RPMI8226 (cell line): ENCODE measurements around the gene KLHL18.
A peak's percentile ranks its signal among the peaks of the same experiment; 100 is the strongest.
"Not testable (repeated sequence)": the region's sequence is repeated elsewhere in the genome, so short reads cannot be mapped to it uniquely, and the experiment has no call there.

Source experiments
- DNase-seq: peaks from one replicate; pipeline ENCODE4 v3.0.0-alpha.2; 2015

Gene KLHL18

DNA sequence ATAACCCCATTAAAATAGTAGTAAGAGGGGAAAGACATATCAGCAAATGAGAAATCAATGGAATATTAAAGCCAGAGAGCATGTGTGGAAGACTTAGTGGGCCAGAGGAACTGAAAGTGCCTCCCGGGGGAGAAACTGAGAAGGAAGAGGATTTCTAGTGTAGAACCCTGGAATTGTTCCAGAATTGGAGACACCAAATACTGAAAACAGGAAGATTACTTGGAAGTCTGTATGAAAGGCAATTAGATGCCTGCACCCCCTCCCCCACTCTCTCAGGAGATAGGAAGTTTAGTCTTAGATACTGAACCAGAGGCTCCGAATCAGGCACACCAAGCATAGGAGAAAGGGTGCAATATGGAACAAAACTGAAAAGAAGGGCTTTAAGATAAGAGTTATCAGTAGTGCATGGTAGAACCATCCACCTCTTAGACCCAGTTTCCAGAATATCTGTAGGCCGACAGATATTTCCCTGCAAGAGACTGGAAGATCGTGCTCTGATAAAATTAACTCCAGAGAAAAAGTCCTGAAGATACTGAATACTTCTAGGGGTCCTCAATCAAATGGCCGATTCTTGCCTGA lies 32.4 kb downstream of the KLHL18 start:
- DNase-seq, result no peak

DNA sequence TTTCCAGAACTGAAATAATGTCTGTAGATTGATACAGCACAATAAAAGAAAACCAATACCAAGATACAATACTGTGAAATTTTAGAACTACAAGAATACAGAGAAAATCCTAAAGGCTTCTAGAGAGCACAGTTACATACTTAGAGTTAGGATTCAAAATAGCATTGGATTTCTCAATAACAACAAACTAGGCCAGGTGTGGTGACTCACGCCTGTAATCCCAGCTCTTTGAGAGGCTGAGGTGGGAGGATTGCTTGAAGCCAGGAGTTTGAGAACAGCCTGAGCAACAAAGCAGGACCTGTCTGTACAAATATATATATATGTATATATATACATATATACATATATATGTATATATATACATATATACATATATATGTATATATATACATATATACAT lies 33.4 kb downstream of the KLHL18 start:
- not testable (repeated sequence) for DNase-seq

DNA sequence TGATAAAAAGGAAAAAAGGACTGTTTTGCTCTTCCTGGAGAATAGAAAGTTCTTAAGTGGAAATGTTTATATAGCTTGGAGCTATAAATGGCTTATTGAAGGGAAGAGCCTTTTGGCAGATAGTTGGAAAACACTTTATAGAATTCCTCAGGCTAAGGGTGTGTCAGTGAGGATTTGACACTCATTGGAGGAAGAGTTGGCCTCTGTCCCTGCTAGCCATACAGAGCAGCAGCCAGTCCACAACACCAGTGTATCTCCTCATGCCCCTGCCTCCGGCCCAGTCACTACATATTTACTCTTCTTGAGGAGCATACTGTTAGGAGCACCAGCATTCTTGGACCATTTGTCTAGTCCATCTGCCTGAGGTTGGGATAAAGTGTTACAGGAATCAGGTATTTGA lies 36.2 kb downstream of the KLHL18 start:
- DNase-seq, result no peak

DNA sequence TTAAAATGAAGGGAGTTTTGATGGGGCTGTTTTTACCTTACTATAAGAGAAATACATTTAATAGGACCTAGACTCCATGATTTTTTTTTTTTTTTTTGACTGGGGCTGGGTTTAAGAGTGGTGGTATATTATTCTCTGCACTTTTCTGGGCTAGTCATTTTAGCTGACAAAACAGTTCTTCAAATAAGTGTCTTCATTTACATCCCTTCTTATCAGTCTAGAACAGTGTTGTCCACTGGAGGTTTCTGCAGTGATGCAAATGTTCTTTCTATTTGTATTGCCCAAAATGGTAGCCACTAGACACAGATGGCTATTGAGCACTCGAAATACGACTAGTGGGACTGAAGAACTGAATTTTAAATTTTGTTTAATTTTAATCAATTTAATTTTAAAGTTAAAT lies 37.2 kb downstream of the KLHL18 start:
- DNase-seq, result no peak

DNA sequence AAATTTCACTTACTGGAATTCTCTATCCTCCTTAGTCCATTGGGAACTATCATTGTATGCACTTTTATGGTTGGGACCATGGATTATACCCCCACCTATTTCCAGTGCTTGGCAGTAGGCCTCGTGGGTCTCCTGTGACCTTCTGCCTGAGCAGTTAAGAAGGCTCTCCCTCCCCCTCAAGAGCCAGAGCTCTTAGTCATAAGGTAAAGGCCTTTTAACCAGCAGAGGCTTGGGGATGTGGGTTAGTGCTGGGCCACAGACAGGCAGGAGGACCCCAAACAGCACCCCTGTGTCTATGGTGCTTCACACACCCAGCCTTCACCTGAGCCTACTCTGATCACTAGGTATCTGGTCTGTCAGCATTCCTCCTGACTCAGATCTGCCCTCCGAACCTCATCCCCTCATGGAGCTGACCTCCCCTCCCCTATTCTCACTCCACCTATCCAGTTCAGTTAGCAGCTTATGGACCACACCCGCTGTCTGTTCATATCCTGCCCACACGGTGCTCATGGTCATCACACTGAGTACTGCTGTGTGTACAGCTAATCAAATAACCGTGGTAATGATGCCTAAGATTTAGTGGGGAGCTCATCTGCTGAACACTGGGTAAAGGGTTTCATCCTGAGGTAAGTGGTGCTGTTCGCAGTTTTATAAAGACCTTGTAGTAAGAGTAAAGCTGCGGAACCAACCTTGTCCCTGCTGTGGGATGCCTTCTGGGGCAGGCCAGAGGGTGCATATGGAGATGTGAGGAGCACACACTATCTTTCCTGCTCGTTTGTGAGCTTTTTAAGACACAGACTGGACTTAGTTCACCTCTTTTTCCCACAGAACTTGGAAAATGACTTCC lies 40.9 kb downstream of the KLHL18 start:
- no peak for DNase-seq

DNA sequence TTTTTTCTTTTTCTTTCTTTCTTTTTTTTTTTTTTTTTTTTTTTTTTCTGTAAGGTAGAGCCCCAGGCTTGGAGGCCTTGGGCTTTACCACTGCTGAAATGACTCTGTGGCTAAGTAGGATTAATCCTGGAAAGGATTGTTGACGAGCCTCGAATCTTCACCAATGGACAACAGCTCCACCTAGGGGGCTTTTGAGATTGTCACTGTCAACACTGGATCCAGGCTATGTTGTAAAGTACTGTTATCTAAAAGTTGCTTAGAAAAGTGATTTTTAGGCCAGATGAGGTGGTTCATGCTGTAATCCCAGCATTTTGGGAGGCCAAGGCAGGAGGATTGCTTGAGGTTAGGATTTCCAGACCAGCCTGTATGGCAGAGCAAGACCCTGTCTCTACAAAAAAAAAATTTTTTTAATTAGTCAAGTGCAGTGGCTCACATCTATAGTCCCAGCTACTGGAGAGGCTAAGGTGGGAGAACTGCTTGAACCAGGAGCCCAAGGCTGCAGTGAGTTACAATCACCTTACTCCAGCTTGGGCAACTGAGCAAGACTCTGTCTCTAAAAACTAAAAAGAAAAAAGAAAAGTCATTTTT lies 41.6 kb downstream of the KLHL18 start:
- DNase-seq, result peak; percentile 69

DNA sequence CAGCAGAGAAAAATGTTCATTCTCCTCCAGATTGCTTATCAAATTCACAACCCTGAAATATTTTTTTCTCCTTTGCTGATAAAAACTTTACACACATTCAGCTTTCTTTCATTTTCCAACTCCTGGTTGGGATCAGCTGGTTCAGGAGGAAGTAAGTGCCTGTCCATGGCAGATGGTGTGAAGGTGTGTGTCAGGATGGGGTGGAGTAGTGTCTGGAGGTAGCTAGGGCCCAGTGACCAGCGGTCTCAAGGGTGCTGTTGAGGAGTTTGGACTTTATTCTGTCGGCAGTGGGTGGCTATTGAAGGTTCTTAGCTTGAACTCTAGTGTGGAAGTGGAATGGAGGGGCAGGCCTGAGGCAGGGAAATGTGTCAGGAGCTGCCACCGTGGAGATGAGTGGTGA lies 51.2 kb downstream of the KLHL18 start:
- no peak for DNase-seq

DNA sequence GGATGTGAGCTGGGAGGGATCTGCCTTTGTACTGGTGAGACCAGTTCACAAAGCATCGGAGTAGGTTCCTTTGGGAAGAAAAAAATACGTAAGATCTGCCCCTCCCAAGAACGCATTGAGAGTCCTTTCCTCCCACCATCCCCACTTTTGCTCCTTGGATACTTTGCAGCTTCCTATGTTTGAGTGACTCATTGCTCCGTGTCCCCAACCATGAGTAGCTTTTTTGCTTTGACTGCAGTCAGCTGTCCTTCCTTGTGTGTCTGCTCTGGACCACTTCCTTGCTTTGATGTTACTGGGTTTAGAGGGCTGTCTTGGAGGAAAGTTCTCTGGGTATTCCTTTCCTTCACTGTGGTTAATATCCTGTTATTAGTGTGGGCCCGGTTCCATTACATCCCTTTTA lies 54.9 kb downstream of the KLHL18 start:
- DNase-seq, result no peak

DNA sequence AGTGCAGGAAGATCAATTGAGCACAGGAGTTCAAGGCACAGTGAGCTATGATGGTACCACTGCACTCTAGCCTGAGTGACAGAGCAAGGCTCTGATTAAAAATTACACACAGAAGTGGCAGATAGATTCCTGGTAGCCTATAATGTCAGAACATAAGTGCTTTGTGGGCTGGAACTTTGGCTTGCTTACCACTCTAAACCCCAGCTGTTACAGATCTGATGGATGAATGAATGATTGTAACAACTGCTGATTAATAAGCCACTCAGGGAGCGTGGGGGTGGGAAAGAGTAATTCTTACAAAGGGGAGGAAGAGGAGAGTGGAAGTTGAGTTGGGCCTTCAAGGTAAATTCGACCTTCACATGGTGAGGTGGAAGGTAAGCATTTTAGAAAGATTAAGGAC lies 57.2 kb downstream of the KLHL18 start:
- no peak for DNase-seq

DNA sequence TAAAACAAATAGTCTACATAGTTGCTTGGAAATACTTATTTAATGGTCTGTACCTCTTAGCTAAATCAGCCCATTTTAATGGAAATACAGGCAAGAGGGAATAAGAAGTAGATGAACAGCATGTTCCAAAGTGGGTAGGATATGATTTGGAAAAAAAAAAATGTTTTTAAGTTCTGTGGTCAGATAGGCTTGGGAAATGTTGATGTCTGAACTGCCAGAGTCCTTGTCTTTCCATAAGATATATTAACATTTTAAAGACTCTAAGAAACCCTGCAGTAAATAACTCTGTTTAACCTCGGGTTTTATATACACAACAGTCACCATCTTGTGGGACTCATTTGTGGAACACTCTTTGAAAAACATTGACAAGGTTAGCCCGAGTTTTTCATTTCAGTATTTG lies 58.1 kb downstream of the KLHL18 start:
- DNase-seq, result no peak

DNA sequence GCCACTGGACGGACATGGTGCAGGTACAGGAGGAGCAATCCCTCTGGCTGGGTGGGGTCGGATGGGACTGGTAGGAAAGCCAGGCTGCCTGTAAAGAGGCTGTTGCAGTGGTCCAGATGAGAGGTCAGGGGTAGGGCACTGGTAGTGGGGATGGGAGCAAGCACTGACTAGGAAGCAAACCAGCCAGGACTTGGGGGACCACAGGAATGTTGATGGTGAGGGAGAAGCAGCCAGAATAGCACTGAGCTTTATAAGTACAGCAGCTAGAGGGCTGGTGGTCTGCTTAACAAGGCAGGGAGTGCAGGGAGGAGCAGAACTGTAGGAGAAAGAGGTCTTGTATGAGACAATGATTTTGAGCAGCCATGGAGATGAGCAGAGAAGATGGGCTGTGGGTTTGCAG lies 59.4 kb downstream of the KLHL18 start:
- no peak for DNase-seq

DNA sequence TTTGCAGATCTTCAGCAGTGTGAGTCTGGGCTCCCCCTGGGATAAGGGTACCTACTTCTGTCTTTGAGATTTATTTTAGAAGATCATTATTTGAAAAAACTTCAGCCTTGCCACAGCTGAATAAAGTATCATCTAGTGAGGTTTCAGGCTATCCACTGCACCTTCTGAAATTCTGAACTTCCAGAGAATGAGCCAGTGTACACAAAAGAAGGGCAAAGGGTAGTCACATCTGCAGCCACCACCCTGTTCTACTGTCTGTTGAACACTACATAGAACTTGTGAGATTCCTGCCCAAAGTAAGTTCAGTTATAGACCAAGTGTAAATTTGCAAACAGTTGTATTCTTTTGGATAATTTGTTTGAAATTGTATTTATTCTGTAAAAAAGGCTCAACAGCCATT lies 60.1 kb downstream of the KLHL18 start:
- no peak for DNase-seq

DNA sequence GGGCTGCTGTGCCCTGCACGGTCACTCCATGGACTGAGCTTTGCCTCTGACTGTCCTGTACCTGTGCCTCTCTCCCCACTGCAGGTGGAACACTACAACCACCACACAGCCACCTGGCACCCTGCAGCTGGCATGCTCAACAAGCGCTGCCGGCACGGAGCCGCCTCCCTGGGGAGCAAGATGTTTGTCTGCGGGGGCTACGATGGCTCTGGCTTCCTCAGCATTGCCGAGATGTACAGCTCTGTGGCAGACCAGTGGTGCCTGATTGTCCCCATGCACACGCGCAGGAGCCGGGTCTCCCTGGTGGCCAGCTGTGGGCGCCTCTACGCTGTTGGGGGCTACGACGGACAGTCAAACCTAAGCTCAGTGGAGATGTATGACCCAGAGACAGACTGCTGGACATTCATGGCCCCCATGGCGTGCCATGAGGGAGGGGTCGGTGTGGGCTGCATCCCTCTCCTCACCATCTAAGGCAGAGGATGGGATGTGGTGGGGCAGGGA lies 60.8 kb downstream of the KLHL18 start:
- DNase-seq, result no peak

DNA sequence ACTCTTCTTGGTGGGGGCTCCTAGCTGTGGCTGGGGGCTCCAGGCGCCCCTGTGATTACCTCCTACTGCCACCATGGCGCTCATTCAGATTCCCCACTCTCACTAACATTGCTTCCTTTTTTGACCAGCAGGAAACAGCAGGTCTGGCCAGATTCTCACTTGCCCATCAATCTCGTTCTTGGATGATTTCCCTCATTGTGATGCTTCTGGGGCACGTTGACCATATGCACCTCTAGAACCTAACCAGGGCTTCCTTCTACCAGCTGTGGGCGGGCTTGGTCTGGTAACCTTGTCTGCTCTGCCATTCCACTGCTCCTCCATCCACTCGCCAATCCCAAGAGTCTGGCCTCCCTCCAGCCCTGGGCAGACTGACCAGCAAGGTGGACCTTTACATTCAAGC lies 62.2 kb downstream of the KLHL18 start:
- no peak for DNase-seq

DNA sequence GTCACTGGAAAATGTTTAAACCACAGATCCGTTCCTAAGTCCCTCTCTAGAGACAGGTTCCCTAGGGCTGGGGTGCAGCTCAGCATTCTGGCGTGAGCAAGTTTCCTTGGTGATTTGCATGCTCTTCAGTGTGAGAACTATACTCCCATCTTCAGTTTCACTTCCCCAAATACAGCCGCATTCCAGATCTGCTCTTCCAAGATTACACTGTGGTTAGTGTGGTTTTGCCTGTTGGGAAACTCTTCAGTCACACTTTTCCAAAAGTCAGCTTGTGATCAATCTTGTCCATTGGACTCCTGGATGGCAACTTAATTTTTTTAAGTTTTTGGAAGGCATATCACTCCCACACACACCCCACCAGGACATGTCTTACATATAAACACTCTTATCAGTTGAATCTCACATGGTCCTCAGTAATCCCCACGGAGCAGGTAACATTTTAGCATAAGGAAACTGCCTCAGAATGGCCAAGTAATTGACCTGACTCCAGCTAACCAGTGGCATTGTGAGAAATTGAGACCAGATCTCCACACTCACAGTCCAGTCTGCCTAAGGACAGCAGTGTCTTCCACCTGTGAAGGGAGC lies 64.6 kb downstream of the KLHL18 start:
- peak; percentile 71 for DNase-seq

DNA sequence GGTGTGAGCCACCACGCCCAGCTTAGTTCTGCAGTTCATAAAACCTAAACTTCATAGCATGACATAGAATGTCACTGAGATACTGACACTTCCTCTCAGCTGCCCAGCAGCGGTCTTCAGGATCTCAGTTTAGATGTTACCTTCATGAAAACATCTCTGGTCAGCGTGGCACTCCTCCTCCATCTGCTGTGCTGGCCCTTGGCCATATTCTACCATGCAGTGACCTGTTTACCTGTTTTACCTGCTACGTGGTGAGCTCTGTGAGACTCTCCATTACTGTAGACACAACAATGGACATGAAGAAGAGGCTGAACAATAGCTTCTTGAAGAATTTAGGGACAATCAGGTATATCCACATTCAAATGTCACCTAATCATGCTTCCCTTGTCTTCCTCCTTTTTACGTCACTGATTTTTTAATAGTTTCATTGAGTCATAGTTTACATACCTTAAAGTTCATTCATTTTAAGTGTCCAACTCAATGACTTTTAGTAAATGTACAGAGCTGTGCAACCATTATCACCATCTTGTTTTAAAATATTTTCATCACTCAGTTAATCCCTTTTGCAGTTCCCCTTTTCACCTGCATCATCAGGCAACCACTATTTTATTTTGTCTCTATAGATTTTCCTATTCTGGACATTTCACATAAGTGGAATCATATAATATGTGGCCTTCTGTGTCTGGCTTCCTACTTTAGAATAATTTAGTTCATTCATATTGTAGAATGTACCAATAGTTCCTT lies 65.8 kb downstream of the KLHL18 start:
- no peak for DNase-seq

DNA sequence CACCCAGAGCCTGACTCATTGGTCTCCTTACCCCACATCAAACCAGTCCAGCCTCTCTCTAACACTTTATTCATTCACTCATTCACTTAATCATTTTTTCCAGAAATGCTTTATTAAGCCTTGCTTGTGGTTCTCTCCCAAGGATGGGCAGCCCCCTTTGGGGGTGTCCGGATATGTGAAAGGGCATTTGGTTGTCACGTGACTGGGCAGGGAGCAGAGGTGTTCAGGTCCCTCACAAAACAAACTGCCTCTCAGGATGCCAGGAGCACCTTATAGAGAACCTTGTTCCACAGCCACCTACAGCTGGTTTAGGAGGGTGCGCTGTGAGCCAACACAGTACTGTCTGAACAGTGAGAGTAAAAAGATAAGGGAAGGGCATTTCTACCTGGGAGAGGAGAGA lies 72.3 kb downstream of the KLHL18 start:
- no peak for DNase-seq

DNA sequence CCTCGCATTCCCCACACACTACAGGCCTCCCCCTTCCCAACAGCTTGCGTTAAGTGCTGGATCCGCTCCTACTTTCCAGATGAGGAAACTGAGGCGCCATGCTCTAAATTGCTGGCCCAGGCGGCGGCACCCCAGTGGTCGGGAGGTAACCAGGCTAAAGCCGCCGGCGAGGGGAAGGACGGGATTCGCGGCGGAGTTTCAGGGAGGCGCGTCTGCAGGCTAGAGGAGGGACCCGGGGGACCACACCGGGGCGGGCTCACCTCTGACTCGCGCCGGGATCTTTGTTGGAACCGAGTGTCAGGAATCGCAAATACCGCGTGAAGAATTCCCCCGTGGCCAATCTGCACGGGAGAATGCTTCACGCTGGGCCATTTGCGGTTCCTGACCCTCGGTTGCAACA lies 73.5 kb downstream of the KLHL18 start:
- no peak for DNase-seq

DNA sequence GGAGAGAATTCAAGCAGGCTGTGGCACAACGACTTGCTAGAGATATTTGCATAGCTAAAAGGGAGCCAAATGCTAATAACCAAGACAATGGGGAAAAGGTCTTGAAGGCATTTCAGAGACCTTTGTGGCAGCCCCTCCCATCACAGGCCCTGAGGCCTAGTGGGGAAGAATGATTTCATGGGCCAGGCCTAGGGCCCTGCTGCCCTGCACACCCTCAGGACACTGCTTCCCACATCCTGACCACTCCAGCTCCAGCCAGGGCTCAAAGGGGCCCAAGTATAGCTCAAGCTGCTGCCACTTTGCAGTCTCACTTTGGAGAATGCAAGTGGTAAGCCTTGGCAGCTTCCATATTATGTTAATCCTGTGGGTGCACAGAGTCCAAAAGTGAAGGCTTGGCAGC lies 76.6 kb downstream of the KLHL18 start:
- no peak for DNase-seq

DNA sequence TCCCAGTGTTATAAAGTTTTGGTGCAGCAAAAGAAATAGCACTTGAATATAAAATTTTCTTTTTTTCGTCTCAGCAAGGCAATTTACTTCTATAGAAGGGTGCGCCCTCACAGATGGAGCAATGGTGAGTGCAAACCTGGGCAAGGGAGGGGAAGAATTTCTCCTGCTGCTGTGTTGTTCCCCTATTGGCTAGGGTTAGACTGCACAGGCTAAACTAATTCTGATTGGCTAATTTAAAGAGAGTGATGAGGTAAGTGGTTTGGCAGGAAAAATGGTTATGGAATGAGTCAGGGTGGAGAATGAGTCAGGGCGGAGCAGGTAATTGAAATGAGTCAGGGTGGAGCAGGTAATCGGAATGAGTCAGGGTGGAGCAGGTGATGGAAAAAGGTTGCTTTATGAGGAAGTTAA lies 77.4 kb downstream of the KLHL18 start:
- not testable (repeated sequence) for DNase-seq

DNA sequence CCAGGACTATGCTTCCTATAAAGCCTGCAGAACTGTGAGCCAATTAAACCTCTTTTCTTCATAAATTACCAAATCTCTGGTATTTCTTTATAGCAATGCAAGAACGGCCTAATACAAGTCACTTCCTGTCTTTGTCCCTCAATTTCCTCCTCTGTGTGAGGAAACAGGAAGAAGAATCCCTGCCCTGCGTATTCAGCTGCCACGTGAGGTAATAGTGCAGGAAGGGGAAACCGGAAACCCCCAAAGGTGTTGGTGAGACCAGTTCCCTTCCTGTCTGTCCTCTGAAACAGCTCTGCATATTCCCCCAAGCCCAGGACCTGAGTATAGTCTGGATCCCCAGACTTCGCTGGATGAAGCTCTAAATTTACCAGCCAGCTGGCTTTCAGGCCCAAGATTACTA lies 80.0 kb downstream of the KLHL18 start:
- DNase-seq, result no peak

DNA sequence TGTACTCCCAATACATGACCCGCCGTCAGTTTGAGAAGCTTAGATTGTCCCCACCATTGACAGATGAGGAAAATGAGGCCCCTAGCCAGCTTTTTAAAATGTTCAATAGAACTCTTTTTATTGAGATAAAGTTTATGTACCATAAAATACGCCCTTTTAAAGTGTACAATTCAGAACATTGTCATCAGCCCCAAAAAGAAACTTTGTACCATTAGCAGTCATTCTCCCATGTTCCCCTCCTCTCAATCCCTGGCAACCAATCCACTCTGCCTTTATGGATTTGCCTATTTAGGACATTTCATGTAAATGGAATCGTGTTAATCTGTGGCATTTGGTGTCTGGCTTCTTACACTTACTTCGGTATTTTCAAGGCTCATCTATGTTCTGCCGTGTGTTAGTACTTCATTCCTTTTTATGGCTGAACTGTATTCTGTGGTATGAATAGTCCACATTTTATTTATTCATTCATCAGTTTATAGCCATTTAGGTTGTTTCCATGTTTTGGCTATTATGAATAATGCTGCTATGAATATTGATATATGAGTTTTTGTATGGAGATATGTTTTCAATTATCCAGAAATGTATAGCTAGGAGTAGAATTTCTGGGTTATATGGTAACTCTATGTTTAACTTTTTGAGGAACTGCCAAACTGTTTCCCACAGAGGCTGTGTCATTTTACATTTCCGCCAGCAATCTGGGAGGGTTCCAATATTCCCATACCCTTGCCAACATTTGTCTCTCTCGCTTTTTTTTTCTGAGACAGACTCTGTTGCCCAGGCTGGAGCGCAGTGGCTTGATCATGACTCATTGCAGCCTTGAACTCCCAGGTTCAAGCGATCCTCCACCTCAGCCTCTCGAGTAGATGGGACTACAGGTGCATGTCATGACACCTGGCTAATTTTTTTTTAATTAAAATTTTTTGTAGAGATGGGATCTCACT lies 82.7 kb downstream of the KLHL18 start:
- no peak for DNase-seq
